CD4-positive, alpha-beta T cell (primary cell): ENCODE results near the gene CDC14A. TPM values are rescaled to one million over a fixed set of nuclear protein-coding genes. Genes with fewer than 3 reads are reported as not detected.

Experiments used
- ATAC-seq: fragments of 200-7000 bp; cut with Tn5 transposase; one replicate; pipeline ENCODE4 v1.10.0; 2022; ENCODE audit warnings: mild to moderate bottlenecking; ENCODE audit not compliant: poor library complexity
- CTCF ChIA-PET: fragments of 350-600 bp; sonication (Branson Sonifier 250); formaldehyde crosslinking; loops from one replicate; lab custom pipeline; 2021; ENCODE audit warnings: antibody characterized with exemption, inconsistent platforms; lab: Charles Lee
- POLR2A ChIA-PET: fragments of 350-600 bp; sonication (Branson Sonifier 250); formaldehyde crosslinking; loops from one replicate; lab custom pipeline; 2021; ENCODE audit warnings: antibody characterized with exemption, inconsistent platforms; lab: Charles Lee
- DNase-seq, 14 experiments: peaks; one replicate each; pipeline ENCODE4 v3.0.0-alpha.2; 2013 to 2020; ENCODE audit warnings: mixed read lengths in 2 of 14
- H3K27ac ChIP-seq, 2 donors: one replicate each; pipeline versions ENCODE4 v1.5.1 to v1.7.0; 2013; ENCODE audit warnings: low read length in 2 of 2, low read depth in 1 of 2, mild to moderate bottlenecking in 1 of 2
- H3K27me3 ChIP-seq, 2 experiments: 1 replicate in 1 of 2; 2 replicates in 1 of 2; pipeline versions ENCODE4 v1.6.1 to v1.7.0; 2013; ENCODE audit warnings: low read length in 2 of 2, control low read depth in 1 of 2, mild to moderate bottlenecking in 1 of 2, moderate library complexity in 1 of 2; ENCODE audit not compliant: insufficient read depth in 2 of 2, control insufficient read depth in 1 of 2
- H3K36me3 ChIP-seq: one replicate; pipeline ENCODE4 v1.6.1; 2013; ENCODE audit warnings: low read length, control low read depth; ENCODE audit not compliant: insufficient read depth
- H3K4me1 ChIP-seq: one replicate; pipeline ENCODE4 v1.6.1; 2013; ENCODE audit warnings: low read length, control low read depth; ENCODE audit not compliant: insufficient read depth
- H3K4me3 ChIP-seq: one replicate; pipeline ENCODE4 v1.5.1; 2013; ENCODE audit warnings: mild to moderate bottlenecking, low read length, moderate library complexity
- H3K9me3 ChIP-seq, 2 experiments: 1 replicate in 1 of 2; 2 replicates in 1 of 2; pipeline versions ENCODE4 v1.6.1 to v1.7.0; 2013; ENCODE audit warnings: low read length in 2 of 2, mild to moderate bottlenecking in 2 of 2, control low read depth in 1 of 2, moderate library complexity in 1 of 2; ENCODE audit not compliant: control insufficient read depth in 1 of 2, insufficient read depth in 1 of 2
- H3K27ac Mint-ChIP-seq: one replicate; pipeline ENCODE4 v1.8.0; 2020; ENCODE audit warnings: mixed read lengths
- H3K27me3 Mint-ChIP-seq: one replicate; pipeline ENCODE4 v1.8.0; 2021; ENCODE audit warnings: mixed read lengths
- H3K36me3 Mint-ChIP-seq: one replicate; pipeline ENCODE4 v1.8.0; 2021; ENCODE audit warnings: low read depth, mixed read lengths
- H3K4me1 Mint-ChIP-seq: one replicate; pipeline ENCODE4 v1.8.0; 2021; ENCODE audit warnings: low read depth, mixed read lengths
- H3K4me3 Mint-ChIP-seq: one replicate; pipeline ENCODE4 v1.8.0; 2020; ENCODE audit warnings: mild to moderate bottlenecking, mixed read lengths
- H3K9me3 Mint-ChIP-seq: one replicate; pipeline ENCODE4 v1.8.0; 2020; ENCODE audit warnings: mixed read lengths
- CTCF ChIP-seq: fragments of 200-600 bp; IDR thresholded peaks from one replicate; pipeline ENCODE4 v1.8.0; 2022; ENCODE audit warnings: antibody characterized with exemption, mild to moderate bottlenecking
- intact Hi-C, 2 experiments: fragments of 100-400 bp; cut with DNase I in 1 of 2; cut with micrococcal nuclease in 1 of 2; formaldehyde crosslinking; loops; one replicate each; pipeline versions ENCODE4 v1.15.1 to v1.9.0; 2023 to 2025; cut with DNase I, micrococcal nuclease
- total RNA-seq, 174 experiments: library from RNA in 2 of 174; stranded (reverse) in 2 of 174; gene quantifications; one replicate each; pipeline ENCODE4 v1.2.3 and lab custom pipeline; 2021 to 2026

Gene CDC14A
- total RNA-seq, 2 experiments from 2014 or later, result 174 to 182 TPM

GRCh38 chr1:100459358-100460114 is 107.2 kb downstream of the CDC14A start:
- H3K27me3 ChIP-seq, result no peaks in the 10 kb centered on the region
- peaks cover 65% of the 10 kb centered on the region for H3K36me3 ChIP-seq
- no peak overlapping the region for H3K4me3 ChIP-seq
- no peaks in the 10 kb centered on the region for H3K9me3 ChIP-seq
- peak; percentile 89 for TF ChIP-seq CTCF
- Mint-ChIP-seq H3K27me3 (no peaks in the 10 kb centered on the region), H3K36me3 (peaks cover 90% of the 10 kb centered on the region), H3K9me3 (no peaks in the 10 kb centered on the region), H3K27ac (peak overlapping the region; percentile 33), H3K4me3 (peak overlapping the region; percentile 62), H3K4me1 (peaks cover 83% of the 10 kb centered on the region)
- H3K4me1 ChIP-seq, result peaks cover 23% of the 10 kb centered on the region
- no peak overlapping the region for H3K27ac ChIP-seq
- intact Hi-C loops, result loop anchor here (1.0 to 5.0 kb wide), 7 partner anchors 15 to 652 kb away; partner anchors contain the start of genes RTCA (in 1 of the 2), SASS6 (in 1 of the 2) and TRMT13 (in 1 of the 2)
- ChIA-PET CTCF (interaction anchor here (0.6 to 7.0 kb wide), 36 partner anchors 10 to 210 kb away, joined by 3 to 40 read pairs (median 4); partner anchors contain the start of genes CDC14A and DBT), POLR2A (interaction anchor here (0.8 to 6.6 kb wide), 15 partner anchors 16 to 211 kb away, joined by 3 to 44 read pairs (median 4); partner anchors contain the start of genes CDC14A, DBT and RTCA)
- DNase-seq, result peak; percentile 41 to 86 (median 62)
- peak; percentile 61 for ATAC-seq

- peaks cover 69% of the 10 kb centered on the region for H3K4me1 Mint-ChIP-seq
- ATAC-seq (no peak), DNase-seq (no peak)
- Histone ChIP-seq H3K9me3 (no peaks in the 10 kb centered on the region), H3K27ac (no peak overlapping the region), H3K27me3 (no peaks in the 10 kb centered on the region), H3K36me3 (peaks cover 76% of the 10 kb centered on the region), H3K4me3 (no peak overlapping the region), H3K4me1 (peaks cover 20% of the 10 kb centered on the region)
- H3K4me3 Mint-ChIP-seq, result peak overlapping the region; percentile 2
- peaks cover 92% of the 10 kb centered on the region for H3K36me3 Mint-ChIP-seq
- intact Hi-C loops, result loop anchor here in 1 of 2 experiments (5.0 kb wide), 1 partner anchor 329 kb away; the partner anchor contains the start of genes SASS6 and TRMT13
- no peaks in the 10 kb centered on the region for H3K9me3 Mint-ChIP-seq
- CTCF ChIA-PET, result interaction anchor here (1.0 to 7.0 kb wide), 5 partner anchors 13 to 108 kb away, joined by 3 to 40 read pairs (median 4); partner anchors contain the start of gene CDC14A
- POLR2A ChIA-PET, result interaction anchor here (0.7 to 1.2 kb wide), 3 partner anchors 64 to 235 kb away, joined by 3 to 4 read pairs (median 4); no protein-coding TSS in a partner anchor
- peak overlapping the region; percentile 33 for H3K27ac Mint-ChIP-seq
- no peak for TF ChIP-seq CTCF
- no peaks in the 10 kb centered on the region for H3K27me3 Mint-ChIP-seq
Measured at GRCh38 chr1:100461222-100461621, 108.9 kb downstream of the CDC14A start.

- CTCF ChIA-PET, result interaction anchor here (1.0 to 2.6 kb wide), 3 partner anchors 7 to 38 kb away, joined by 4 to 7 read pairs (median 4); no protein-coding TSS in a partner anchor
- Mint-ChIP-seq H3K27ac (peak overlapping the region; percentile 33), H3K9me3 (no peaks in the 10 kb centered on the region), H3K27me3 (no peaks in the 10 kb centered on the region), H3K4me3 (peak overlapping the region; percentile 51), H3K36me3 (peaks cover 93% of the 10 kb centered on the region), H3K4me1 (peaks cover 65% of the 10 kb centered on the region)
- H3K4me3 ChIP-seq, result no peak overlapping the region
- peaks cover 18% of the 10 kb centered on the region for H3K4me1 ChIP-seq
- TF ChIP-seq CTCF, result no peak
- peaks cover 75% of the 10 kb centered on the region for H3K36me3 ChIP-seq
- no peak for DNase-seq
- H3K27ac ChIP-seq, result no peak overlapping the region
- POLR2A ChIA-PET, result interaction anchor here (1.2 to 1.3 kb wide), 2 partner anchors 66 to 197 kb away, joined by 3 to 4 read pairs; partner anchors contain the start of gene RTCA
- H3K27me3 ChIP-seq, result no peaks in the 10 kb centered on the region
- H3K9me3 ChIP-seq, result no peaks in the 10 kb centered on the region
- no peak for ATAC-seq
- intact Hi-C loops, result loop anchor here (1.0 to 5.0 kb wide), 3 partner anchors 110 to 406 kb away; partner anchors contain the start of genes CDC14A (in 1 of the 2), SASS6 (in 1 of the 2) and TRMT13 (in 1 of the 2)
Measured at GRCh38 chr1:100462326-100463025, 110.2 kb downstream of the CDC14A start.
